HCT116 (cell line): ENCODE results near the gene UPB1.

ENCODE experiments used
- EZH2 ChIP-seq: fragments of 200-600 bp; sonication (generic); IDR thresholded peaks from 2 replicates; pipeline ENCODE4 v1.6.1; 2017; ENCODE audit warnings: antibody characterized with exemption, mixed run types
- POLR2A ChIP-seq: IDR thresholded peaks from 2 replicates; pipeline ENCODE4 v1.7.0; 2011; ENCODE audit warnings: borderline replicate concordance; ENCODE audit not compliant: insufficient read depth, insufficient read length; ENCODE audit errors: extremely low read depth
- POLR2AphosphoS5 ChIP-seq: IDR thresholded peaks from 2 replicates; pipeline ENCODE4 v1.6.1; 2011; ENCODE audit warnings: mild to moderate bottlenecking, low read depth, low read length, moderate library complexity
- RAD21 ChIP-seq: IDR thresholded peaks from 2 replicates; pipeline ENCODE4 v1.6.1; 2012; ENCODE audit warnings: low read depth, mild to moderate bottlenecking
- YY1 ChIP-seq: IDR thresholded peaks from 2 replicates; pipeline ENCODE4 v1.6.1; 2011; ENCODE audit warnings: low read length, low read depth, moderate library complexity, mild to moderate bottlenecking; ENCODE audit not compliant: insufficient replicate concordance; ENCODE audit errors: extremely low read depth

GRCh38 chr22:24517446-24517845, 22.3 kb downstream of the UPB1 start:
- TF ChIP-seq RAD21 (no peak), YY1 (no peak), POLR2AphosphoS5 (no peak), POLR2A (no peak), EZH2 (no peak)
